NCI-H1436 (cell line): Measurements from ENCODE around the gene ARHGDIG.
A peak's percentile ranks its signal among the peaks of the same experiment; 100 is the strongest.

ENCODE experiments used
- DNase-seq: peaks from one replicate; lab custom pipeline; 2025; lab: John Stamatoyannopoulos, UW

Gene ARHGDIG

DNA sequence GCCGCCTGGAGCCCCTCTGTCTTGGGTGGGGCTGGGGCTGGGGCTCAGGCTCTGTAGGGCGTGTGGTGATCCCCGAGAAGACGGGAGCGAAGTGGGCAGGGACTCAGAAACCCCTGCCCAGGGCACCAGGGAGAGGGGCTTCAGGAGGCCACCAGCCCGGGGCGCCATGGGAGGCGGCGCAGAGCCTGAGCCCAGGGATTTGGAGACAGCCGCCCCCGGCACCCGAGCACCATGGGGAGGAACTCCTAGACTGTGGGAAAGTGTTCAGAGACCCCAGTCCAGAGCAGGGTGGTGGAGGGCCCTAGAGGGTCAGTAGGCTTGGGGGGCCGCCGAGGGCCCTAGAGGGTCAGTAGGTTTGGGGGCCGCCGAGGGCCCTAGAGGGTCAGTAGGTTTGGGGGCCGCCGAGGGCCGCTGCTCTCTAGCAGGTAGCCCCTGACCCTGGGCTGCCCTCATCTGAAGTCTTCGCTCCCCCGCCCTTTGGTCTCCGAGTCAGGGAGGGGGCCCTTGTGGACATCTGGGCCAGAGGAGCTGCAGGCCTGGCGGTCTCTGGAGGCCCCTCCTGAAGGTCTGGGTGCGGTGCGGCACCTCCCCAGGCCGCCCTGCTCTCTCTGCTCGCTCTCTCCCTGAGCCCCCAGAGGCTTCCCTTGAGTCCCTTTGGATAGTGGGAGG, 734 bp downstream of the ARHGDIG start:
- DNase-seq = no peak

DNA sequence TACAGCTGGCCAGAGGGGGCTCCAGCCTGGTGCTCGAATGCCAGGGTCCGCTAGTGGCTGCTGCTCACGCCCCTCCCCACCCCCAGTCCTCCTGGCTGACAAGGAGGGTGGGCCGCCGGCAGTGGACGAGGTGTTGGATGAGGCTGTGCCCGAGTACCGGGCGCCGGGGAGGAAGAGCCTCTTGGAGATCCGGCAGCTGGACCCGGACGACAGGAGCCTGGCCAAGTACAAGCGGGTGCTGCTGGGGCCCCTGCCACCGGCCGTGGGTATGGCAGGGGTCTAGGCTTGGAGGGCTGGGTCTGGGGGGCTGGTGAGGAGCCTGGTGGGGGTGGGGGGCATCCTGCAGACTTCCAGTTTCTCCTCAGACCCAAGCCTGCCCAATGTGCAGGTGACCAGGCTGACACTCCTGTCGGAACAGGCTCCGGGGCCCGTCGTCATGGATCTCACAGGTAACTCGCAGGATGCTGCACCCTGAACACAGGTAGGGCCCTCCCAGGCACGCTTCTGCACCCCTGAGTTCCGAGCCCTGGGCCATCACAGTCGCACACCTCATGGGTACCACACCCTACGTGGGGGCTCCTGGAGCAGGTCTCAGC, 1.4 kb downstream of the ARHGDIG start:
- DNase-seq = no peak

DNA sequence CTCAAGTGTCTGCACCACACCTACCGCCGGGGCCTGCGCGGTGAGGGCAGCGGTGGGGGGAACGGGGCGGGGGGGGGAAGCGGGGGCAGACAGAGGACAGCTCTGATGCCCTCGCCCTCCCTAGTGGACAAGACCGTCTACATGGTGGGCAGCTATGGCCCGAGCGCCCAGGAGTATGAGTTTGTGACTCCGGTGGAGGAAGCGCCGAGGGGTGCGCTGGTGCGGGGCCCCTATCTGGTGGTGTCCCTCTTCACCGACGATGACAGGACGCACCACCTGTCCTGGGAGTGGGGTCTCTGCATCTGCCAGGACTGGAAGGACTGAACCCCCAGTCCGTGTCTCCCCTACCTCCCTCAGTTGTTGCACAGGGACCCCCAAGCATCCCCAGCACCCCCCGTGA, 2.1 kb downstream of the ARHGDIG start:
- DNase-seq = no peak

DNA sequence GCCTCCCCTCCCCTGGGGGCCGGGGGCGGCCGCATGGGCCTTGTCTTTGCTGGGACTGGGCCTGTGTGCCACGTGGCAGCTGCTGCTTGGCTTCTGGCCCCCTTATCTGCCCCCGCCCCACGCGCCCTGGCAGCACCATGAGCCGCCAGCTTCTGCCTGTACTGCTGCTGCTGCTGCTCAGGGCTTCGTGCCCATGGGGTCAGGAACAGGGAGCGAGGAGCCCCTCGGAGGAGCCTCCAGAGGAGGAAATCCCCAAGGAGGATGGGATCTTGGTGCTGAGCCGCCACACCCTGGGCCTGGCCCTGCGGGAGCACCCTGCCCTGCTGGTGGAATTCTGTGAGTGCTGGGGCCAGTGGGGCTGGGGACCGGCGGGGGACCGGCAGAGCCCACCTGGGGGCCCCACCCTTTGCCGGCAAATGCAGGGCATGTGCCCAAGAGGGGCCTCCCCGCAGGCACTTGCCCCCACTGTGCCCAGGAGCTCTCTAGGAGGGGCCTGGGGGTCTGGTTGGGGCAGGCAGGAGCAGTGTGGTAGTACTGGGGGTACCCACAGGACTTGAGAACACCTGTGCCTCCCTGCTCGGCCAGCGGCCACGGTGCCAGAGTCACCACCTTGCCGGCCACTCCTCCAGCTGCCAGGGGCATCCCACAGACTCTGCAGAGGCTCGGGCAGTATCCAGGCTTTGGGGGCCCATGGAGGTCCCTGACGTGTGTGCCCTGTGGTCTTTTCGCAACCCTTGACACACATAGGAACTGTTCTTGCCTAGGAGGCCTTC, 2.8 kb downstream of the ARHGDIG start, which contains the start of gene PDIA2:
PDIA2 (plus strand) TSS at position 132 of the 773 bp plus-strand sequence; CDS start at position 138, 6 bp downstream.
- no peak for DNase-seq

DNA sequence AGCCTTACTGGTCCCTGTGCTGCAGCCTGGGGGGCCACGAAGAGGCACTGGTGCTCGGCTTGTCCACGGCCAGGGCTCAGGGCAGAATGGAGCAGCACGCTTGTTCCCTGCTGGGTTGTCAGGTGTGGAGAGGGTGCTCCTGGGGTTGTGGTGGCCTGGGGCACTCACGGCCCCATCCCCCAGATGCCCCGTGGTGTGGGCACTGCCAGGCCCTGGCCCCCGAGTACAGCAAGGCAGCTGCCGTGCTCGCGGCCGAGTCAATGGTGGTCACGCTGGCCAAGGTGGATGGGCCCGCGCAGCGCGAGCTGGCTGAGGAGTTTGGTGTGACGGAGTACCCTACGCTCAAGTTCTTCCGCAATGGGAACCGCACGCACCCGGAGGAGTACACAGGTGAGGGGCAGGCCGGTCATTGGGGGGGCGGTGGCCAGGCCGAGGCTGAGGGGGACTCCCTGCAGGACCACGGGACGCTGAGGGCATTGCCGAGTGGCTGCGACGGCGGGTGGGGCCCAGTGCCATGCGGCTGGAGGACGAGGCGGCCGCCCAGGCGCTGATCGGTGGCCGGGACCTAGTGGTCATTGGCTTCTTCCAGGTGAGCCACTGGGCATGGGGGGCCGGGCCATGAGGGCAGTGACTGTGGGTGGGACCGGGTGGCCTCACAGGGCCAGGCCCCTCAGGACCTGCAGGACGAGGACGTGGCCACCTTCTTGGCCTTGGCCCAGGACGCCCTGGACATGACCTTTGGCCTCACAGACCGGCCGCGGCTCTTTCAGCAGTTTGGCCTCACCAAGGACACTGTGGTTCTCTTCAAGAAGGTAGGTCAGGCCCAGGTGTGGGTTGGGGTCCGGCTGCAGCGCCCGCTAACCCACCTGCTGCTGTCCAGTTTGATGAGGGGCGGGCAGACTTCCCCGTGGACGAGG, 4.1 kb downstream of the ARHGDIG start:
- no peak for DNase-seq

DNA sequence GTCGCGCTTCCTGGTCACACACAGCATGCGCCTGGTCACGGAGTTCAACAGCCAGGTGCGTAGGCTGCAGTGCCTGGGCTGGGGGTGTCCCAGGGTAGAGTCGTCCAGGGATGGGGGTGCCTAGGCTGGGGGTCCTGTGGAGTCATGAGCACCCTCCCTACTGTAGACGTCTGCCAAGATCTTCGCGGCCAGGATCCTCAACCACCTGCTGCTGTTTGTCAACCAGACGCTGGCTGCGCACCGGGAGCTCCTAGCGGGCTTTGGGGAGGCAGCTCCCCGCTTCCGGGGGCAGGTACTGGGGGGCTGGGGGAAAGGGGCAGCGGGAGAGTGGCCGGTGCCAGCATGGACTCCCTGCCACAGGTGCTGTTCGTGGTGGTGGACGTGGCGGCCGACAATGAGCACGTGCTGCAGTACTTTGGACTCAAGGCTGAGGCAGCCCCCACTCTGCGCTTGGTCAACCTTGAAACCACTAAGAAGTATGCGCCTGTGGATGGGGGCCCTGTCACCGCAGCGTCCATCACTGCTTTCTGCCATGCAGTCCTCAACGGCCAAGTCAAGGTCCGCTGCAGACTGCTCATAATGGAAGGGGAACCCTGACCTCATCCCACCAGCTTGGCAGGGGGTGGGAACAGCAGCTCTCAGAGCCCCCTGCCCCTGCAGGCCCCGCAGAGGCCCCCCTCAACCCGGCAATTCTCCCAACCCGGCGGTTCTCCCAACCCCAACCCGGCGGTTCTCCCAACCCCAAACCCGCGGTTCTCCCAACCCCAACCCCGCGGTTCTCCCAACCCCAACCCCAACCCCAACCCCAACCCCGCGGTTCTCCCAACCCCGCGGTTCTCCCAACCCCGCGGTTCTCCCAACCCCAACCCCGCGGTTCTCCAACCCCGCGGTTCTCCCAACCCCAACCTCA, 5.0 kb downstream of the ARHGDIG start:
- no peak for DNase-seq

DNA sequence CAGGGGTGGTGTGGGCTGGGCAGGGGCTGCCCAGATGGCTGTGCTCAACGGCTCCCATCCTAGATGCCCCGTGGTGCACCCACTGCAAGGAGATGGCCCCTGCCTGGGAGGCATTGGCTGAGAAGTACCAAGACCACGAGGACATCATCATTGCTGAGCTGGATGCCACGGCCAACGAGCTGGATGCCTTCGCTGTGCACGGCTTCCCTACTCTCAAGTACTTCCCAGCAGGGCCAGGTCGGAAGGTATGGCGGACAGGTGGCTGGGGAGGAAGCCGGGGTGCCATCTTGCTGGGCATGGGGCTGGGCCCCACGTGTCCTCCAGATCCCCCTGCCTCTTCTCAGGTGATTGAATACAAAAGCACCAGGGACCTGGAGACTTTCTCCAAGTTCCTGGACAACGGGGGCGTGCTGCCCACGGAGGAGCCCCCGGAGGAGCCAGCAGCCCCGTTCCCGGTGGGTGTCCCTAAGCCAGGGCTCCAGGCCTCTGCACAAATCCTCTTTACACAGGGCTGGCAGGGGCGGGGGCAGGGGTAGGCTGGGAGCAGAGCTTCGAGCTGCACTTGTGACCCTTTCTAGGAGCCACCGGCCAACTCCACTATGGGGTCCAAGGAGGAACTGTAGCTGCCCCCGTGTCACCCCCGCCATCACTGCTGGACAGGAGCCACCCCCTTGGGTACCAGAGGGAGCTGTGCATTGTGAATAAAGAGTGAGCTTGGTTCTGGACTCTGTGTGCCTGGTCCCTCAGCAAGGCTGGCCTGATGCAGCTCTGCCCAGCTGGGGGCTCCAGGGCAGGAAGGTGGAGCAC, 6.3 kb downstream of the ARHGDIG start:
- no peak for DNase-seq

DNA sequence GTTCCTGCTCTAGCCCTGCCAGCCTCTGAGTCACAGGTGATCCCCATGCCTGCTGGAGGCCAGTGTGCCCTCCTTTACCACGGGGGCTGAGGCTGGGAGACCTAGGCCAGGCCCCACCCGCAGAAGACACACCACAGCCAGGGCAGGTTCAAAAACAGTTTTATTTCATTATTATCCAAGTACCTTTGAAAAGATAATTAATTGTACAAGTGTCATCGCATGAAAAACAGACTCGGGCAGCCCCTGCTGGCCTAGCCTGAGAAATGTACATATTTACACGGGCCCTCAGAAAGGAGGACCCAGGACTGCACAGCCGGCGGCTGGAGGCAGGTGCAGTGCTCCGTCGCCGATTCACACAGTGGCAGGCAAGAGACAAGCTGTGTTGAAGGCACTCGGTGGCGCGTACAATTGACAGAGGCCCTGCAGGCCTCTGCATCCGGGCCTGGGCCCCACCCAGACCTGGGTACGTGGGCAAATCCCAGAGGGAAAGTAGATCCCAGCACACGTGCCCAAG, 7.0 kb downstream of the ARHGDIG start:
- DNase-seq = peak; percentile 63

DNA sequence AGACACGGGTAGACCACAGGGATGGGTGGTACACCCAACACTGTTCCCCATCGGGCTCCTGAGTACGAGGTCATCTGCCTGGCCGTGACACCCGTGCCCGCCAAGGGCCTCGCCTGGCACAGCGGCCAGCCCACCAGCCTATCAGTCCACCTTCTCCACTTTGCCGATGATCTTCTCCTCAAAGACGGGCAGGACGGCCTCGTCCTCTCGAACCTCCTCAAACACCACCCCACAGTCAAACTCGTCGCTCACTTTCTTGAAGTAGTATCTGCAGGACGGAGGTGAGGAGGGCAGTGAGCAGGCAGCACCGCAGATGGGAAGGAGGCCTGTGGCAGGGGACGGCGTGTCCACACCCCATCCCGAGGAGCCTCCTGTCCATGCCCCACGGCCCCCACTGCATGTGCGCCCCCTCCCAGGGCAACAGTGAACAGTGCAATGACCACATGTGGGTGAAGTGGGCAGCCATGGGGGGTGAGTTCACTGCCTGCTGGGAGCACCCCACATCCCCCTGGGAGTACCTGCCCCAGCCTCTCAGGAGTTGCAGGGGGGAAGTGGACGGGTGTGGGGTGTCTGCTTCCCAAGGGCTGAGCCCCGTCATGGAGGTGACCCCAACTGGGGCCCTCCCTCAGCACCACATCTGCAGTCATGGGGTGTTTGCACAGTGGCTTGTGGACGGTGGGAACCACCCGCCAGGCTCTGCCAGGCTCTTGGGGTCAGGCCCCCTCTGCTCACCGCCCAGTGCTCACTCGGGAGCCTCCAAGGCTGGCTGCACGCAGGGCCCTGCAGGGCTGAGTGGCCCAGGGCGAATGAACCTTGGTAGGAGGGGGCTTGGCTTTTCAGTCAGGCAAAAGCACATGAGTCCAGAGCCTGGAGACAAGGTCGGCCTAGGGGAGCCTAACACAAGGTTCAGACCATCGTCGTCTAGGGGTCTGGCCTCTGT, 7.9 kb downstream of the ARHGDIG start:
- no peak for DNase-seq

DNA sequence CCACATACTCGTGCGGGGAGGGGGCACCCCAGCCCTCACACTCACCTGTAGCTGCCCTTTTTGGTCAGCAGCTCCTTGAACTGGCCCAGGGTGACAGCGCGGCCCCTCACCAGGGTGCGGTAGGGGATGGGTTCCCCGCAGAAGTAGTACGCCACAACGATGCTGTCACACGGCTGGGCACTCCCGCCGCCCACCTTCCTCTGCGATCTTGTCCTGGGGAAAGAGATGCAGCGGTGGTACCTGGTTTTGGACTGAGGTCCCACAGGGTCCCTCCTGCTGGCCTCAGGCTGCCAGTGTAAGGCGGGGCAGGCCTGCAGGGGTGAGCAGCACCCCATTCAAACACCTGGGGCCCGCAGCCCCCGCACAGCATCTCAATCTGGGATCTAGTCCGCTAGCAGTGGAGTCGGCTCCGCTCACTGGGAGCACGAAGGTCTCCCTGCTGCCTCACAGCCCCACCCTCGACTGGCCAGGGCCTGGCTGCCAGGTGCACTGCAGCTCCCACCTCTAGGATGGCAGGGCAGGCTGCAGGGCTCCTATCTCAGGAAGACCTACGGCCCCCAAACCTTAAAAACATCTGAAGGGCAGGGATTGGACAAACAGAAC, 9.1 kb downstream of the ARHGDIG start:
- no peak for DNase-seq

DNA sequence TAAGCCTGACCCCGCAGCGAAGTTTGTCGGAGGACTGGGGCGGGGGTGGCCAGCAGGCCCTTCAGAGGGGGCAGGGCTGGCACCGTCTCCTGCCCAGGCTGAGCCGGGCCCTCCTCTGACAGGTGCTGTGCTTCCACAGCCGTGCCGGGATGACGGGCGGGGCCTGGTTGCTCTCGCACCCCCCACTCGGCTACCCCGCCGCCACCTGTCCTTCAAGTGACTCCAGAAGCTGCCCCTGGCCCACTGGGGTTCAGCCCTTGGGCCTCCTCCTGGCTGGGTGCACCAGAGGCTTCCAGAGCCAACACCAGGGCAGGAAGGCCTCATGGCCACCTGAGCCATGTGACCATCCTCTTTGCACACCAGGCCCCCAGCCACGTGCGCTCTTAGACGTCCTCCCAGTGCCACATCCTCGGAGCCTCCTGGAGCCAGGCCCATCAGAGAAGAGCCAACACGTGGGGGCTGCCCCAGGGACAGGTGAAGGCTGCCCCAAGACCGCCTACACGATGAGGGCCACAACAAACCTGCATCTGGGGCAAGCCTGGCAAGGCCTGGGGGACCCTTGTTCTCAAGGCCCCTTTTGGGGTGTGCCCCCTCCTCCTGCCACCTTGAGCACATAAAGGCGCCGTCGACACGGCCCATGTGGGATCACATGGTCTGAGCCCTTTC, 9.8 kb downstream of the ARHGDIG start:
- no peak for DNase-seq

DNA sequence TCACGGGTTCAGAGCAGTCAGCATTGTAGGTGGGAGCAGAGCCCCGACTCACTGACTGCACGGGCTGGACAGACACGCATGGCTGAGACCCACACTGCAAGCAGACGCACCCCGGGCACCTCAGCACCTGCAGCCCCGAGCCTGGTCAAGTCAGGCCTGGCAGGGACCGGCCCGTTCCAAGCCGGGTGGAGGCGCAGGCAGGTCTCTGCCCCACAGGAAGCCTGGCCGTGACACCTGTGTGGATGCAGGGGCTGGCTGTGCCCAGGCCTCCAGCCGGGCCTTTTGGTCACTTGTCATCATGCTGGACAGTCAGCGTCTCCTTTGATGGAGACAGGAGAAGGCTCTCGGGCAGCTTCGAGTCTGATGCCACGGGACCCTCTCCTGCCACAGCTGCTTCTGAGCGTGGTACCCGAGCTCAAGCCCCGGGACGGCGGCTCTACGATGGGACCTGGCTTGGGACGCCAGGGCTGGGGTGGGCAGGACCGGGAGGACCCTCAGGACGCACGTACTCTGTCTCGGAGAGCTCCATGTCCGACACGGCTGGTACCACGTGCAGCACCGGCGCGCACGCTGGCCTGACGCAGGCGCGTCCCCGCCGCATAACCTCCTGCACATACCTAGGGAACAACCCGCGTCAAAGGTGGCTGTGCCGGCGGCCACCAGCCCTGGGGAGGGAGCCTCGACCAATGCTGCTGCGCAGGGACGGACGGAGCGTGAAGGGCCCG, 10.5 kb downstream of the ARHGDIG start:
- DNase-seq = no peak

DNA sequence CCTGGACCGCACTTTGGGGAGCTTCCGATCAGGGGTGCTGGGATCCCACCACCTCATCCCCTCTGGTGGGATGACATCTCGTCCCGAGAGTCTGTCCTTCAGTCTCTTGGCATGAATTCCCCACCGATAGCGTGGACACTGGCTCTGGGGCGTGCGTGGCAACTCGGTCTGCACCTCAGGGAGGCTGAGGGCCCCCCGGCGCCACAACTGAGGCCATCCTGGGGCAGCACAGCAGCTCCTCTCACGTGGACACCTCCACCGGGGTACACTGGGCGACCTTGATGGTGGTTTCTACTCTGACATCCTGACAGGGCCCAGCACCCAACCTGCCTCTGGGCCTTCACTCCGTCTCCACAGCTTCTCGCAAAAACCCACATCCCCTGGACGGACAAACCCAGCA, 11.1 kb downstream of the ARHGDIG start:
- no peak for DNase-seq

DNA sequence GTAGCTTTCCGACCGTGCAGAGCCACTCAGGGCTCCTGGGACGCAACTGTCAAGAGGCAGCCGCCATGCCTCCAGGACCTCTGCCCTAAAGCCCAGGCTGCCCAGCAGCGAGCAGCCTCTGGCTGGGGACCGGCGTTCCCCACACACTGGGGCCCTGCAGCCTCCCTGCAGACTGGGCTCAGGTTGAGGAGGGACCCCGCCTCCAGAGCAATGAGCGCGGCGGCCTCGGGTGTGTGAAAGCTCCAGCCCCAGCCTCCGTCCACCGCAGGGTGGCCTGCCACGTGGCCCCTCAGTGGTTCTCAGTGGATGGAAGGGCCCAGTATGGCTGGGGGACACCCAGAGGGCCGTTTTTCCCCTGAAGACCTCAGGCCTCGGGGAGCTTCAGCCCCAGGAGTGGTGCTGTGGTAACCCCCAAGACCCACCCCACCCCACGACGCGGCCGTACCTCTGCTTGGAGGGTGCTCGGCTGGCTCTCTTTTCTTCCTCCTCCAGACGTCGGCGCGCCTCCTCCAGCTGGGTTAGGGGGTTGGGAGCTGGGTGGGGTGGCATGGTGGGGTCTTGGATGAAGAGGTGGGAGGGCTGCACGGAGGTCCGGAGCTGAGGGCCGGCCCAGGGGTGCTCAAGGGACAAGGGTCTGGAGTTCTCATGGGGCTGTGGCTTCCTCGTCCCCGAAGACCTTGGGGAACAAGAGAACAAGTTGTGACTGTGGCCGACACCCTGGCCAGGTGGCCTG, 12.8 kb downstream of the ARHGDIG start:
- no peak for DNase-seq

DNA sequence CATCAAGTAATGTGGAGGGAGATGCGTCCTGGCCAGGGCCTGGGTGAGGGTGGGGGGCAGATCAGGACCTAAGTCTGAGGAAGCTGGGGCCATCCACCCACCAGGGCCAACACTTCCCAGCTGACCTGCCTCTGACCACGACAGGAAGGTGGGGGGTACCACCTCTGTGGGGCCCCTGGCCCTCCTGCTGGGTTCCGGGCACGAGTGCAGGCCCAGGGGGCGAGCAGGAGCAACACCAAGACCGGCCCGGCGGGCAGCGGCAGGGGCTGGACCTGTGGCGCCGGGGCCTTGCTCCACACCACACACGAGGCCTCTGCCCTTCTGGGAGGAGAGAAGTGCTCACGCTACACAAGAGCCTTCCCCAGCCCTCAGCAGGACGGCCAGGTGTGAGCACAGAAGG, 15.9 kb downstream of the ARHGDIG start:
- no peak for DNase-seq

DNA sequence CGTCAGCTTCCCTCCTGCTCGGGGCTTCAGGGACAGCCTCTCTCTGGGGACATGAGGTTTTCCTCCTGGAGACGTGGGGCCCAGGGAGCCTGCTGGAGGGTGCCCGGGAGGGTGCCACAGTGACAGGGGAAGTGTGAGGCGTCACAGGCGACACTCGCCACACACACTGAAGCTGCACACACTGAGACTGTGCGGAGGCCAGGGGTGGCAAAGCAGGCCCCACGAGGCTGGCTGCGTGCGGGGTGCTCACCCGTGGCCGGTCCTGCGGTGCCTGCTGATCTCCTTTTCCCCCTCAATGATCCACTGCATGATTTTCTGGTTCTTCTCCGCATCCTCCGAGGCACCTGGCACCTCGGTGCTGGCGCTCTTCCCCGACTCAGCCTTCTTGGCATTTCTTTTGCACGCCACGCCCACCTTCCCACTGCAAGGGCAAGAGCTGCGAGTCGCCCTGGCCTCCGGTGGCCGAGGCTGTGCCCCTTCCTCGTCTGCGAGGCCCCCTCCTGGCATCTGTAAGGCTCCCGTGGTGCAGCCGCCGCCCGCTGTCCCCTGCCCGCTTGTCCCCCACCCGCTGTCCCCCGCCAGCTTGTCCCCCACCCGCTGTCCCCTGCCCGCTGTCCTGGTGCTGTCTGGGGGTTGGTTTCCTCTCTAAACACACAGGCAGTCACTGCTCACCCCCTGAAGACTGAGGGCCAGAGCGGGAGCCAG, 16.6 kb downstream of the ARHGDIG start:
- no peak for DNase-seq
